ENCODE results near the gene LPP.

LPP gene

GRCh38 chr3:188220988-188221818 is 67.2 kb downstream of the LPP start:
- H3K27ac ChIP-seq (ENCODE audit: low read depth, low read length), result no peak overlapping the region
- no peak overlapping the region for H3K9ac ChIP-seq (ENCODE audit: low read length)
- no peaks in the 10 kb centered on the region for H3K27me3 ChIP-seq (ENCODE audit: control insufficient read depth, insufficient read depth, low read length)
- H3K4me1 ChIP-seq (ENCODE audit: control insufficient read depth, insufficient read depth, low read length), result peaks cover 24% of the 10 kb centered on the region
- H3K36me3 ChIP-seq (ENCODE audit: control insufficient read depth, insufficient read depth, low read length), result peaks cover 10% of the 10 kb centered on the region; the same call in 1 of the 2 replicates
- H3K9me3 ChIP-seq (ENCODE audit: control insufficient read depth, insufficient read depth, low read depth, low read length), result no peaks in the 10 kb centered on the region
- no peak overlapping the region for H3K4me3 ChIP-seq (ENCODE audit: low read depth, low read length)

GRCh38 chr3:188223936-188224335 is 70.0 kb downstream of the LPP start:
- Histone ChIP-seq H3K4me3 (ENCODE audit: low read depth, low read length) (no peak overlapping the region), H3K27ac (ENCODE audit: low read depth, low read length) (no peak overlapping the region), H3K9ac (ENCODE audit: low read length) (no peak overlapping the region), H3K27me3 (ENCODE audit: control insufficient read depth, insufficient read depth, low read length) (no peaks in the 10 kb centered on the region), H3K9me3 (ENCODE audit: control insufficient read depth, insufficient read depth, low read depth, low read length) (no peaks in the 10 kb centered on the region), H3K4me1 (ENCODE audit: control insufficient read depth, insufficient read depth, low read length) (peaks cover 9% of the 10 kb centered on the region), H3K36me3 (ENCODE audit: control insufficient read depth, insufficient read depth, low read length) (peaks cover 10% of the 10 kb centered on the region; the same call in 1 of the 2 replicates)

- H3K27me3 ChIP-seq (ENCODE audit: control insufficient read depth, insufficient read depth, low read length), result no peaks in the 10 kb centered on the region
- H3K9me3 ChIP-seq (ENCODE audit: control insufficient read depth, insufficient read depth, low read depth, low read length), result no peaks in the 10 kb centered on the region
- H3K36me3 ChIP-seq (ENCODE audit: control insufficient read depth, insufficient read depth, low read length), result 0 out of 2 replicates have a peak, but pooled peaks cover 6% of the 10 kb centered on the region
Measured at GRCh38 chr3:188227442-188227841, 73.5 kb downstream of the LPP start.

GRCh38 chr3:188229177-188229576 is 75.2 kb downstream of the LPP start:
- Histone ChIP-seq H3K27ac (ENCODE audit: low read depth, low read length) (no peak overlapping the region), H3K36me3 (ENCODE audit: control insufficient read depth, insufficient read depth, low read length) (0 out of 2 replicates have a peak, but pooled peaks cover 6% of the 10 kb centered on the region), H3K9ac (ENCODE audit: low read length) (no peak overlapping the region), H3K9me3 (ENCODE audit: control insufficient read depth, insufficient read depth, low read depth, low read length) (no peaks in the 10 kb centered on the region), H3K27me3 (ENCODE audit: control insufficient read depth, insufficient read depth, low read length) (no peaks in the 10 kb centered on the region), H3K4me3 (ENCODE audit: low read depth, low read length) (no peak overlapping the region), H3K4me1 (ENCODE audit: control insufficient read depth, insufficient read depth, low read length) (no peaks in the 10 kb centered on the region)

More at GRCh38 chr3:188227442-188227841, 73.5 kb downstream of the LPP start:
- no peak overlapping the region for H3K27ac ChIP-seq (ENCODE audit: low read depth, low read length)
- no peak overlapping the region for H3K4me3 ChIP-seq (ENCODE audit: low read depth, low read length)
- no peak overlapping the region for H3K9ac ChIP-seq (ENCODE audit: low read length)
- peaks cover 3% of the 10 kb centered on the region; the same call in 1 of the 2 replicates for H3K4me1 ChIP-seq (ENCODE audit: control insufficient read depth, insufficient read depth, low read length)

- Histone ChIP-seq H3K27ac (ENCODE audit: low read depth, low read length) (no peak overlapping the region), H3K9me3 (ENCODE audit: control insufficient read depth, insufficient read depth, low read depth, low read length) (no peaks in the 10 kb centered on the region), H3K9ac (ENCODE audit: low read length) (no peak overlapping the region), H3K4me3 (ENCODE audit: low read depth, low read length) (no peak overlapping the region), H3K27me3 (ENCODE audit: control insufficient read depth, insufficient read depth, low read length) (no peaks in the 10 kb centered on the region), H3K4me1 (ENCODE audit: control insufficient read depth, insufficient read depth, low read length) (no peaks in the 10 kb centered on the region), H3K36me3 (ENCODE audit: control insufficient read depth, insufficient read depth, low read length) (0 out of 2 replicates have a peak, but pooled peaks cover 6% of the 10 kb centered on the region)
Measured at GRCh38 chr3:188229726-188230125, 75.8 kb downstream of the LPP start.

- H3K27me3 ChIP-seq (ENCODE audit: control insufficient read depth, insufficient read depth, low read length), result no peaks in the 10 kb centered on the region
- no peak overlapping the region for H3K27ac ChIP-seq (ENCODE audit: low read depth, low read length)
- no peak overlapping the region for H3K4me3 ChIP-seq (ENCODE audit: low read depth, low read length)
- H3K9me3 ChIP-seq (ENCODE audit: control insufficient read depth, insufficient read depth, low read depth, low read length), result no peaks in the 10 kb centered on the region
- no peak overlapping the region for H3K9ac ChIP-seq (ENCODE audit: low read length)
- no peaks in the 10 kb centered on the region for H3K36me3 ChIP-seq (ENCODE audit: control insufficient read depth, insufficient read depth, low read length)
- H3K4me1 ChIP-seq (ENCODE audit: control insufficient read depth, insufficient read depth, low read length), result no peaks in the 10 kb centered on the region
Measured at GRCh38 chr3:188230962-188231361, 77.0 kb downstream of the LPP start.

- H3K27ac ChIP-seq (ENCODE audit: low read depth, low read length), result no peak overlapping the region
- no peaks in the 10 kb centered on the region for H3K9me3 ChIP-seq (ENCODE audit: control insufficient read depth, insufficient read depth, low read depth, low read length)
- no peaks in the 10 kb centered on the region for H3K27me3 ChIP-seq (ENCODE audit: control insufficient read depth, insufficient read depth, low read length)
- H3K4me1 ChIP-seq (ENCODE audit: control insufficient read depth, insufficient read depth, low read length), result no peaks in the 10 kb centered on the region
- no peak overlapping the region for H3K9ac ChIP-seq (ENCODE audit: low read length)
- H3K36me3 ChIP-seq (ENCODE audit: control insufficient read depth, insufficient read depth, low read length), result no peaks in the 10 kb centered on the region
- no peak overlapping the region for H3K4me3 ChIP-seq (ENCODE audit: low read depth, low read length)
Measured at GRCh38 chr3:188231456-188231855, 77.5 kb downstream of the LPP start.

- no peak overlapping the region for H3K4me3 ChIP-seq (ENCODE audit: low read depth, low read length)
- H3K9ac ChIP-seq (ENCODE audit: low read length), result no peak overlapping the region
- H3K27me3 ChIP-seq (ENCODE audit: control insufficient read depth, insufficient read depth, low read length), result no peaks in the 10 kb centered on the region
- no peaks in the 10 kb centered on the region for H3K36me3 ChIP-seq (ENCODE audit: control insufficient read depth, insufficient read depth, low read length)
- no peaks in the 10 kb centered on the region for H3K9me3 ChIP-seq (ENCODE audit: control insufficient read depth, insufficient read depth, low read depth, low read length)
- H3K27ac ChIP-seq (ENCODE audit: low read depth, low read length), result no peak overlapping the region
- no peaks in the 10 kb centered on the region for H3K4me1 ChIP-seq (ENCODE audit: control insufficient read depth, insufficient read depth, low read length)
Measured at GRCh38 chr3:188232656-188233055, 78.7 kb downstream of the LPP start.

- no peak overlapping the region for H3K9ac ChIP-seq (ENCODE audit: low read length)
- no peak overlapping the region for H3K4me3 ChIP-seq (ENCODE audit: low read depth, low read length)
- no peaks in the 10 kb centered on the region for H3K4me1 ChIP-seq (ENCODE audit: control insufficient read depth, insufficient read depth, low read length)
- no peaks in the 10 kb centered on the region for H3K27me3 ChIP-seq (ENCODE audit: control insufficient read depth, insufficient read depth, low read length)
- H3K36me3 ChIP-seq (ENCODE audit: control insufficient read depth, insufficient read depth, low read length), result no peaks in the 10 kb centered on the region
- no peaks in the 10 kb centered on the region for H3K9me3 ChIP-seq (ENCODE audit: control insufficient read depth, insufficient read depth, low read depth, low read length)
- no peak overlapping the region for H3K27ac ChIP-seq (ENCODE audit: low read depth, low read length)
Measured at GRCh38 chr3:188233320-188233719, 79.4 kb downstream of the LPP start.

- no peak overlapping the region for H3K27ac ChIP-seq (ENCODE audit: low read depth, low read length)
- H3K9me3 ChIP-seq (ENCODE audit: control insufficient read depth, insufficient read depth, low read depth, low read length), result no peaks in the 10 kb centered on the region
Measured at GRCh38 chr3:188234132-188234531, 80.2 kb downstream of the LPP start.

GRCh38 chr3:188236271-188236670 is 82.3 kb downstream of the LPP start:
- Histone ChIP-seq H3K9ac (ENCODE audit: low read length) (no peak overlapping the region), H3K36me3 (ENCODE audit: control insufficient read depth, insufficient read depth, low read length) (no peaks in the 10 kb centered on the region), H3K9me3 (ENCODE audit: control insufficient read depth, insufficient read depth, low read depth, low read length) (no peaks in the 10 kb centered on the region), H3K27me3 (ENCODE audit: control insufficient read depth, insufficient read depth, low read length) (no peaks in the 10 kb centered on the region), H3K4me3 (ENCODE audit: low read depth, low read length) (no peak overlapping the region), H3K4me1 (ENCODE audit: control insufficient read depth, insufficient read depth, low read length) (peaks cover 5% of the 10 kb centered on the region; the same call in 1 of the 2 replicates), H3K27ac (ENCODE audit: low read depth, low read length) (no peak overlapping the region)

More at GRCh38 chr3:188234132-188234531, 80.2 kb downstream of the LPP start:
- Histone ChIP-seq H3K4me1 (ENCODE audit: control insufficient read depth, insufficient read depth, low read length) (no peaks in the 10 kb centered on the region), H3K4me3 (ENCODE audit: low read depth, low read length) (no peak overlapping the region), H3K27me3 (ENCODE audit: control insufficient read depth, insufficient read depth, low read length) (no peaks in the 10 kb centered on the region), H3K9ac (ENCODE audit: low read length) (no peak overlapping the region), H3K36me3 (ENCODE audit: control insufficient read depth, insufficient read depth, low read length) (no peaks in the 10 kb centered on the region)
